ENCODE data around the gene MAML1. TPM values are rescaled to one million over a fixed set of nuclear protein-coding genes. Genes with fewer than 3 reads are reported as not detected.
A peak's percentile ranks its signal among the peaks of the same experiment; 100 is the strongest.

Gene MAML1
- total and polyA plus RNA-seq, 2 experiments from 2014 or later: 14.4 to 35.8 TPM

GRCh38 chr5:179794171-179794570 lies 61.5 kb downstream of the MAML1 start:
- TF ChIP-seq CTCF (IDR thresholded peaks at IDR 0.05; ENCODE audit: low read depth, low read length): no peak

GRCh38 chr5:179794575-179794974 lies 62.0 kb downstream of the MAML1 start:
- DNase-seq (ENCODE audit: low read depth in 1 of 2, low spot score in 1 of 2): no peak
- Histone ChIP-seq H3K27ac (no peak overlapping the region), H3K9me3 (ENCODE audit: low read depth) (no peaks in the 10 kb centered on the region), H3K4me3 (no peak overlapping the region), H3K36me3 (peaks cover 7% of the 10 kb centered on the region), H3K4me1 (ENCODE audit: low read depth) (no peaks in the 10 kb centered on the region), H3K27me3 (no peaks in the 10 kb centered on the region)
- TF ChIP-seq CTCF (IDR thresholded peaks at IDR 0.05; ENCODE audit: low read depth, low read length): no peak

More at GRCh38 chr5:179794171-179794570, 61.5 kb downstream of the MAML1 start:
- Histone ChIP-seq H3K27me3 (no peaks in the 10 kb centered on the region), H3K4me3 (no peak overlapping the region), H3K36me3 (peaks cover 6% of the 10 kb centered on the region), H3K27ac (no peak overlapping the region), H3K9me3 (ENCODE audit: low read depth) (no peaks in the 10 kb centered on the region), H3K4me1 (ENCODE audit: low read depth) (no peaks in the 10 kb centered on the region)
- no peak for DNase-seq (ENCODE audit: low read depth in 1 of 2, low spot score in 1 of 2)

- peaks cover 7% of the 10 kb centered on the region for H3K36me3 ChIP-seq
- peak in 1 of 2 donors; percentile 58 for DNase-seq (ENCODE audit: low read depth in 1 of 2, low spot score in 1 of 2)
- H3K4me3 ChIP-seq: peak overlapping the region; percentile 56
- no peaks in the 10 kb centered on the region for H3K27me3 ChIP-seq
- H3K27ac ChIP-seq: peak overlapping the region; percentile 56
- H3K4me1 ChIP-seq (ENCODE audit: low read depth): no peaks in the 10 kb centered on the region
- no peaks in the 10 kb centered on the region for H3K9me3 ChIP-seq (ENCODE audit: low read depth)
- no peak for TF ChIP-seq CTCF (IDR thresholded peaks at IDR 0.05; ENCODE audit: low read depth, low read length)
Observed at GRCh38 chr5:179795049-179795862, 62.6 kb downstream of the MAML1 start.

DNA sequence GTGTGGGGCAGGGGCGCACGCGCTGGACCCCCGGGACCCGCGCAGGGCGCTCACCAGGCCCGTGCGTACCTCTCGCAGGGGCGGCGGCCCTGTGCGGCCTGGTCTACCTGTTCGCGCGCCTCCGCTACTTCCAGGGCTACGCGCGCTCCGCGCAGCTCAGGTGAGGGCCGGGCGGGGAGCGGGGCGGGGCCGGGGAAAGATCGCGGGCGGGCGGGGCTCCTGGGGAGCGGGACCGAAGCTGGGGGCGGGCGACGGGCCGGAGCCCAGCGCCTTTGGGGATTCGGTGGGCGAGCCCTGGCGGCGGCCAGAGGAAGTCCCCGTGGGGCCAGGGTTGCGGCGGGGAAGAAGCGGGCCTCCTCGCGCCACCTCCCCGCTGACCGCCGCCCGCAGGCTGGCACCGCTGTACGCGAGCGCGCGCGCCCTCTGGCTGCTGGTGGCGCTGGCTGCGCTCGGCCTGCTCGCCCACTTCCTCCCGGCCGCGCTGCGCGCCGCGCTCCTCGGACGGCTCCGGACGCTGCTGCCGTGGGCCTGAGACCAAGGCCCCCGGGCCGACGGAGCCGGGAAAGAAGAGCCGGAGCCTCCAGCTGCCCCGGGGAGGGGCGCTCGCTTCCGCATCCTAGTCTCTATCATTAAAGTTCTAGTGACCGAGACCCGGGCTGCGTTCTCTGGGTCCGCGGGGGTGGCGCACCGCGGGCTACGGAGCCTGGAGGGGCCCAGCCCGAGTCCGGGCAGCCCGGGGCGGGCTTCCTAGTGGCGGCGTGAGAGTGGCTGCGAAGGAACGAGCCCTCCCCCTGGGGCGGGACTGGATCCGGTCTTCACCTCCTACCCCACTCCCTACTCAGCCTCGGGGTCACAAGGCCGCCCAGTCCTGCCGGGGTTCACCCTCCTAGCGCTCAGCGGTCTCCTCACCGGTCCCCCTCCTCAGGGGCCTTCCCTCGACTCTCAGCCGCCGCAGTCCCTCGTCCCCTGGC lies 63.5 kb downstream of the MAML1 start:
- Histone ChIP-seq H3K36me3 (peaks cover 7% of the 10 kb centered on the region), H3K4me3 (peak overlapping the region; percentile 56), H3K27ac (peak overlapping the region; percentile 56), H3K27me3 (no peaks in the 10 kb centered on the region), H3K4me1 (ENCODE audit: low read depth) (no peaks in the 10 kb centered on the region), H3K9me3 (ENCODE audit: low read depth) (no peaks in the 10 kb centered on the region)
- TF ChIP-seq CTCF (IDR thresholded peaks at IDR 0.05; ENCODE audit: low read depth, low read length): peak; percentile 51
- DNase-seq (ENCODE audit: low read depth in 1 of 2, low spot score in 1 of 2): peak; percentile 88 to 91

- H3K9me3 ChIP-seq (ENCODE audit: low read depth): no peaks in the 10 kb centered on the region
- H3K27me3 ChIP-seq: no peaks in the 10 kb centered on the region
- no peak for DNase-seq (ENCODE audit: low read depth in 1 of 2, low spot score in 1 of 2)
- TF ChIP-seq CTCF (IDR thresholded peaks at IDR 0.05; ENCODE audit: low read depth, low read length): no peak
- no peaks in the 10 kb centered on the region for H3K4me1 ChIP-seq (ENCODE audit: low read depth)
- no peak overlapping the region for H3K27ac ChIP-seq
- H3K4me3 ChIP-seq: no peak overlapping the region
- H3K36me3 ChIP-seq: peaks cover 7% of the 10 kb centered on the region
Observed at GRCh38 chr5:179796877-179797608, 64.4 kb downstream of the MAML1 start.
